NCI-H146 treated with DMSO at 0.1 percent for 48 hours (cell line): ENCODE measurements around the gene GSS.
A peak's percentile ranks its signal among the peaks of the same experiment; 100 is the strongest.

Experiments used
- DNase-seq: peaks from one replicate; lab custom pipeline; 2025; ENCODE audit not compliant: unreplicated experiment; lab: John Stamatoyannopoulos, UW

The GSS gene

DNA sequence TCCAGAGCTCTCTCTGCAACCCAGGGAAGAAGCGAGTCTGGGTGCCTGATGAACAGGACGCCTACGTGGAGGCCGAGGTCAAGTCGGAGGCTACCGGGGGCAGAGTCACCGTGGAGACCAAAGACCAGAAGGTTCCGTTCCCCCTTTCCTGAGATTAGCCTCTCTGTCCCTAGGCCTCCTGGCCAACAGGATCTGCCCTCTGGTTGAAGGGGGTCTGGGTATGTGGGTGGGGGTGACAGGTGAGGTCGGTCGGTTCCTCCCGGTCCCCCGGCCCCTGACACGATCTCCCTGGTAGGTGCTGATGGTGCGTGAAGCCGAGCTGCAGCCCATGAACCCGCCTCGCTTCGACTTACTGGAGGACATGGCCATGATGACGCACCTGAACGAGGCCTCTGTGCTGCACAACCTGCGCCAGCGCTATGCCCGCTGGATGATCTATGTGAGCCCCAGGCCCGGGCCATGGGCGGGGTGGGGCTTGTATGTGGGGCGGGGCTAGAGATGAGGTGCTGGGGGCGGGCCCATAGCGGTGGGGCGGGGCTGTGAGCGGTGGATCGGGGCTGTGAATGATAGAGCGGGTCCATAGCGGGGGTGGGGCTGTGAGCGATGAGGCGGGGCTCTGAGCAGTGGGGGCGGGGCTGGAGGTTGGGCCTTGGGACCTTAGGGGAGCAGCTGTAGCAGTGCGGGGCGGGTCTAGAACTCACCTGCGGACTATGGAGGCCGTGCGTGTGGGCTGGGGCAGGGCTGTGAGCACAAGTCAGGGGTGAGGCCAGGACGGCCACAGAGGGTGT, 24.0 kb upstream of the GSS start:
- DNase-seq = no peak

DNA sequence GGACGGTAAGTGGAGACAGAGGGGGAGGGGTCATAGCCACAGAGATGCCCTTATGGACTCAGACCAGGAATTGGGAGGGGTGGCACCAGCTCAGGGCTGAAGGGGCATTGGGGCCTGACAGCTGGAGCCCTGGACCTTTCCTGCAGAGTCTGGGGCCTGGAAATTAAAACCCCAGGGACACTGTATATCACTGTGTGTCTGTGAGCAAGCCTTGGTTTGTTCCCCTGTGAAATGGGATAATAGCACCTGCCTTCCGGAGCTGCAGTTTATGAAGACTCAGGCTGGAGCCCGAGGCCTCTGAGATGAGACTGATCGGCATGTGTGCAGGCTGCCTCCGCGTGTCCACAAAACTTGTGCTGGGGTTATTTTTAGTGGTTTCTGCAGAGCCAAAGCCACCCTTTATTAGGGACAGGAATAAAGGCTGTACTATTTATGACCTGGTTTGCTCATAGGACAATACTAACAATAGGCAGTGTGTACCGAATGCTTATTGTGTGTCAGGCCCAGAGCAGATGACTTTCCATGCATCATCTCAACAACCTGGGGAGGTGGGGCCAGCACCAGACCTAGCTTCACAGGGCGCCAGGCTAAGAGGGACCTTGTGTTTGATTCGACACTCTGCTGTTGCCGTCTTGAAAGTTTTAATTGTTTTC, 22.6 kb upstream of the GSS start:
- DNase-seq = no peak

DNA sequence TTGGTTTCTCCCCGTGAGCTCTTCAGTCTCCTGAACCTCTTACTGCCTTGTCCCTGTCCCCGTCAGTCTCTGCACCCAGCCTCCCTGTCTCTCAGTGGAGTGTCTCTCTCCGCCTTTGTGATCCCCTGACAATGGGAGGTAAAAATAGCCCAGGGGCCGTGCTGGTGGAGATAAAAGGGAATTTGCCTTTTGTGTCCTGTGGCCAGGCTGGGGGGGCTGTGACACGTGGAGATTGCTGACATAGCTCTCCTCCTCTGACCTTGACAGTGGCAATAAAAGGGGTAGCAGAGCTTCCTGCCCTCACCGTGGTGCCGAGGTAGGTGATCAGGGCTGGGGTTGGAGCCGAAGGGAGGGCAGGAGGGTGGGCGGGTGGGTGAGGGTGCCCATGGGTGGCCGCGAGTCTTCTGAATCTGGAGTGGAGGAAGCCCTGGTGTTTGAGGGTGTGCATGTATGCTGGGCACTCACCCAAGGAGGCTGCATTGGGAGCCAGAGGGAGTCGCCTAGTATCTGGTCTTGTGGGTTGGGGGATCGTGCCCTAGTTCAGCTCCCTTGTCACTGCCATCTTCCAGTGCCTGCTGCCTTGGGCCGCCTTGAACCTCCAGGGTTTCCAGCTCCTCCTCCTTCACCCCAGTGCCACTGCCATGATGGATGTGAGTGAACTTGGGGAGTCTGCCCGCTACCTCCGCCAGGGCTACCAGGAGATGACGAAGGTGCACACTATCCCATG, 21.9 kb upstream of the GSS start:
- peak; percentile 17 for DNase-seq

DNA sequence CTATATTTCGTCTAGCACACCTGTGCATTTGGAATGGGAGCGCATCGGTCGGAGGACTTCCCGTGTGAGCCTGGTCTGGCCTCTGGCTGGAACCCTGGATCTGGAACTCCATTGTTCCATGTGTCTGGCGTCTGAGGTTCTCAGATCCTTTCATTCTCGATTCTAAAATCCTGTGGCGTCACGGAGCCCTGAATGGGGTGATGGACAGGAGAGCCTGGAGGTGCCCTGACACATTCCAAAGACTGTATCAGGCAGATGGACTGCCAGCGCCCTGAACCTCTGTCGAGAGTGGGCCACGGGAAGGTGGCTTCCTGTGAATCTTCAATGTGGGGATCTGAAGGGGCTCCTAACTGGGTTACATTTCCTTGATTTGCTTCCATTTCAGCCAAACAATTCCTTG, 20.7 kb upstream of the GSS start:
- DNase-seq = no peak

DNA sequence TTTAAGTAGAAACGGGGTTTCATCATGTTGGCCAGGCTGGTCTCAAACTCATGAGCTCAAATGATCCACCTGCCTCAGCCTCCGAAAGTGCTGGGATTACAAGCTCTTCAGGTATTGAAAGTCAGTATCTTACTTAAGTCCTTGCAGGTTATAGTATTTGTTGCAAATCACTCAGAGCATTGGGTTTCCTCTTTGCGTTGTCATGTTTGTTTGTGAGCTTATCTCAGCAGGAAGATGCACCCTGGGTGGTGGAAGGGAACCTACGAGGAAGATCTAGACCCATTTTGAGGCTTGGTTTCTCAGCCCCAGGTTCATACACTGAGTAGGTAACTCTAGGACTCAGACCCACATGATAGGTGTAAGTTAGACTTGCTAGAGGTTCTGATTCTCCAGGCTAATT, 18.6 kb upstream of the GSS start:
- DNase-seq = no peak

DNA sequence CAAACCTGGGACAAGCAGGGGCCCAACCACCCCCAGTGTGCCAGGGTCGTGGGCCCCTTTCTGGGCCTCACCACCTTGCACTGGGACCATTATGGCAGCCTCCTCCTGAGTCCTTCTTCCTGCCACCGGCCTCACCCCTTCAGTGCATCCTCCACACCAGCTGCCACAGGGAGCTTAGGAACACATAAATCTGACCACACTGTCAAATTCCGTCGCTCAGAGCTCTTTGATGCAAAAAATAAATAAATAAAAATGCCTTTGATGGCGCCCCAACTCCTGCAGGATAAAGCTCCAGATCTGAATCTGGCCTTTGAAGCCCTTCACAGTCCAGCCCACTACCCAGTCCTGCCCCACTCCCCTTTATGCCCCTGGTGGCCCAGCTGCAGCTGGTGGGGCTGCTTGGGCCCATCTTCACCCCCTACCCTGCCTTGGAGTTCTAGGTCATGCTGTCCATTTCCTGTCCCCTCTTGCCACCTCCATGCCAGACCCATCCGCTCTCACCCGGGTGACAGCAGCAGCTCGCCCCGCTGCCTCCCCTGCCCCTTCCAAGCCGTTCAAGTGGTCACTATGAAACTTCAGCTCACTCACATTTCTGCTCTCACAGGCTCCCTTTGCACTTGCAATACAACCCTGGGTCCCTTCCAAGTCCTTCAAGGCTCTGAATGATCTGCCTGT, 16.1 kb upstream of the GSS start:
- DNase-seq = no peak

DNA sequence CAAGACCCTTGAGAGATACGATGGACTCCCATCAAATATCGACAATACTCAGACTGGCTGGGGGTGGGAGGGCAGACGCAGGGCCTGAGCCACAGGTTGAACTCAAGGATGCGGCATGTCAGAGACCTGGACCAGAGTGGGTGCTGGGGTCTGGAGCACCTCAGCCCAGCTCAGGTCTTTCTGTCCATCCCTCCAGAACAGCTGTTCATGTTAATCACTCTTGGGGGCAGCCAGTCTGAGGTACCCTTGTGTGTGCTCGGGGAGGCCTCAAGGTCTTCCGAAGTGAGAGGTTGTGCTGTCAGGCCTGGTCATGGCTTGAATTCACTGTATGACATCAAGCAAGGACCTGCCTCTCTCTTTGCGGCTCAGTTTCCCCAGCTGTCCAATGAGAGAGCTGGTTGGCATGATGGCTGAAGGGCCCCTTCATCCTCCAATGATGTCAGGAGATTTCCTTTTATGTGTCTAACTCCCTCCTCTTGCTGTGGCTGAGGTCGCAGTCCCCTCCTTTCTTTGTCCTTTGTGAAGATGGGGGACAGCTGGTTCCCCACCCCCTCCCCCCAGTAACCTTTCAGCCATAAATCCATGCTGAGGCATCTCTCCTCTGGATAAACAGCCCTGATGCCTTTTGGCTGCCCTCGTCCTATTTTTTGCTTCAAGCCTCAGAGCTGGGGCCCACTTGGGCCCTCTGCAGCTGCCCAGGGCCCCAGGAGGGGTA, 15.4 kb upstream of the GSS start:
- no peak for DNase-seq

DNA sequence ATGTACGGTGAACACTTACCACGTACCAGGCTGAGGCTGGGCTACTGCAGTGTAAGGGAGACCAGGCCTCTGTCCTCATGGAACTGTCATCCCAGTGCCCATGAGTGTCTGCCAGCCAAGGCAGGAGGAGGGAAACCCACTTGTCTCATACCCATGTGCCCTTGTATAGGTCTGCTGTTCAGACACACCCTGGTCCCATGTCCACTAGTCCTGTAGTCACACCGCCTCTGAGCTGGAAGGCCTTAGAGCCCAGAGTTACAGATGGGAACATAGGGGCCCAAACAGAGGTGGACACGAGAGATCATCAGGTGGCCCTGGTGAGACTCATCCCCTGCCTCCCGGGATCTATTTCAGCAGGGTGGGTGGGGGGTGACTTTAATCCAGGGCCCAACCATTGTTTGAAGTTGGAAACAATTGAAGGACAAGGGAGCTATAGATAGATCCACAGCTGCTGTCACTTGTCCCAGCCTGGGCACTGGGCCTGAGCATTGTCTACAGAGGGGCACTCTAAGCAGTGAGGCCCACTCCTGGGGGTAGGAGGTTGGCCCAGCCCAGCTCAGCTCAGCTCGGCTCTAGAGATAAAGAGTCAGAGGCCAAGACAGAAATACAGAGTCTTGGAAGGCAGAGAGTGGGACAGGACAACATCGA, 14.7 kb upstream of the GSS start:
- no peak for DNase-seq

DNA sequence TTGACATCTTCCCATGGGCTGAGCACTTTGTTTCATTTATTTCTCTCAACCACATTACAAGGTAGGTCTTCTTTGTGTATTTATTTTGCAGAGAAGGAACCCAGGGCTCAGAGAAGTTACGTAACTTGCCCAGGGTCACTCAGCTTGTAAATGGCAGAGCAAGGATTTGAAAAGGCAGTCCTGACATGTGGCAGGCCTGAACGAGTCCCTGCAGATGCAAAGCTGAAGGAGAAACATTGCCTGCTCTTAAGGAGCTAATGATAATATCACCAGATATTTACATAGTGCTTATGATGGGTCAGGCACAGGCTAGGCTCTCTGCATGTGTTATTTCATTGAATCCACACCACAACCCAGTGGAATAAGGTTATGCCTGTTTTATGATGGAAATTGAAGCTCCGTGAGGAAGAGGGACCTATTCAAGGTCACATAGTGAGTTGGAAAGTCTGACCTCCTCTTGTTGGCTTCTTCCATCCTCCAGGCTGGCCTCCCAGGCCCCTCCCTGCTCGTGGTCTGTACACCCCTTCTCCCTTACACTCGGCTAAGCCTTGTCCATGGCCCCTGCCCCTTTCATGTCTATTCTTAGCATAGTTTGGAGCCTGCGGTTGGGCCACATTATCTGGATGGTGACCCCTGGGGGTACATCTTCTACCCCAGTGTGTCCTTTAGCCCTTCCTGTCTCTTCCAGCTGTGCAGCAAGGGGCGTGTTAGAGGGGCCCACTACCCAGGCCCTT, 12.6 kb upstream of the GSS start:
- no peak for DNase-seq

DNA sequence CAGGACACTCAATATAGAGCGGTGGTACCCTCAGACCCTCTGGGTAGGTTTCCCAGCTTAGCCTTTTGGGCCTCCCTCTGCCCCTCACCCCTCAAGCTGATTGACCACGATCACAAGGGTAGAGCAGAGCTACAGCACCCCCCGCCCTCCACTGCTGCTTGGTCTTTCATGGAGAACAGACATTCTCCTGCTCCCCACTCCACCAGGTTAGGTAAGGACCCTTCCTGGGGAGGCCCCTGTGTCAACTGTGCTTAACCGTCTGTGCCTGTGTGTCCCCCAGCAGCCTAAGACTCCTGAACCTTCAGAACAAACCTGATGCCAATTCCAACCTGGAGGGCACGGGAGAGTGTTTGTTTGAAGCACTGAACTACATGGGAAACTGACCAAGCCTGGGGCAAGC, 11.8 kb upstream of the GSS start:
- no peak for DNase-seq

DNA sequence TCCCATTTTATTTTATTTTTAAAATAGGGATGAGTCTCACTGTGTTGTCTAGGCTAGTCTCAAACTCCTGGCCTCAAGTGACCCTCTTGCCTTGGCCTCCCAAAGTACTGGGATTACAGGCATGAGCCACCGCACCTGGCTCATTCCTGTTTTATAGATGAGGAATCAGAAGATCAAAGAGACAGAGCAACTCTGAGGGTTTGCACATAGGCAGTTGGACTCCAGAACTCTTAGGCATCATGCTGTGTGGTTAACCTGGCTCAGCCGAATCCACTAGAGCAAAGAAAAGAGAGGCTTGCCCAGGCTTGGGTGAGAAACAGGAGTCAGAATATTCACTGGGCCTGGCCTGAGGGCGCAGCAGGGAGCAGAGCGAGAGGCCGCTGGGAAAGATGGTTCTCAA, 9.4 kb upstream of the GSS start:
- no peak for DNase-seq

DNA sequence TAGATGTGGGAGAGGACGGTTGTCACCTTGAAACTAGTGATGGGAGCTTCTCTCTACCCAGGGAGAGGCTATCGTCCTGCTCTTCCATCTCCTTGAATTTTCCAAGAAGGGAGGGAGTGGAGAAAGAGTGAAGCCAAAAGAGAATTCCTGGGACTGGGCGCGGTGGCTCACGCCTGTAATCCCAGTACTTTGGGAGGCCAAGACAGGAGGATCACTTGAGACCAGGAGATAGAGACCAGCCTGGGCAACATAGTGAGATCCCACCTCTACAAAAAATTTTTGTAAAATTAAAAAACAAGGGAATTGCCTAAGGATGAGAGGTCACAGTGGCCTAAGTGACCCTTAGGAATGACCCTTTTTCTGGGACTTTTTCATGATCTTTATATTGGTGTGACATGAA, 8.9 kb upstream of the GSS start:
- DNase-seq = no peak

DNA sequence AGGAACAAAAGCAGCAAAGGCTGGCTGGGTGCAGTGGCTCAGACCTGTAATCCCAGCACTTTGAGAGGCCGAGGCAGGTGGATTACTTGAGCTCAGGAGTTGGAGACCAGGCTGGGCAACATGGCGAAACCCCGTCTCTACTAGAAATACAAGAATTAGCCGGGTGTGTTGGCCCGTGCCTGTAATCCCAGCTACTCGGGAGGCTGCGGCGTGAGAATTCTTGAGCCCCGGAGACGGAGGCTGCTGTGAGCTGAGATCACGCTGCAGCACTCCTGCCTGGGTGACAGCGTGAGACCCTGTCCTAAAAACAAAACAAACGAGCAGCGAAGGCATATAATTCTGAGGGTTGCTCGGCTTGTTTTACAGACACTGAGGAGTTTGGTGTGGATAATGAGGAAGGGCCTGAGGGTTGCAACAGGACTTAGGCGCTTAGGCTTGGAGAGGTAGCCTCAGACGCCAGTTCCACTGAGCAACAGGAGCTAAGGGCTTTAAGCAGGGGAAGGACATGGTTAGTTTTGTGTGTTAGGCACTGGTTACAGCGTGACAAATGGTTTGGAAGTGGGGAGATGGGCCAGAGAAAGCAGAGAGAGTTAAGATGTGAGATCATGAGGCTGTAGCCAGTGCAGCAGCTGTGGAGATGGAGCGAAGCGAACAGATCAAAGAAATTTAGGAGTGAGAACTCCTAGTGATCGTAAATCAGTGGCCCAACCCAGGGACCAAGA, 1.3 kb upstream of the GSS start:
- no peak for DNase-seq

DNA sequence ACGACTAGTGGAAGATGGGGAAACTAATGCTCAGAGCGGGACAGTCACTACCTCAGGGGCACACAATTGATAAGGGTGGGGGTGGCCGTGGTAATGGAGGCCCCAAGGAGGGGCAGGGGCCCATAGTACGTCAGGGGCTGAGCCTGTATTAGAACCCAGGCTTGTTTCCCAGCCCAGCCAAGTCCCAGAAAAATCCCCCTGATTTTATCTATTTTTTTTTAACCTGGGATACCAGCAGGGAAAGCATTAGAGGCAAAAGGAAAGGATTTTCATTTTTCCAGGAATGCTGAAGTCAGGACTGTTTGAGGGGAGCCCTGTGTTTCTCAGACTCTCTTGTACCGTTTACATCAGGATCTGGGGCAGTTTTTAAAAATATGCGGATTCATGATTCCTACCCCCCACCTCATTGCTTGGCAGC, 444 bp upstream of the GSS start:
- DNase-seq = no peak

DNA sequence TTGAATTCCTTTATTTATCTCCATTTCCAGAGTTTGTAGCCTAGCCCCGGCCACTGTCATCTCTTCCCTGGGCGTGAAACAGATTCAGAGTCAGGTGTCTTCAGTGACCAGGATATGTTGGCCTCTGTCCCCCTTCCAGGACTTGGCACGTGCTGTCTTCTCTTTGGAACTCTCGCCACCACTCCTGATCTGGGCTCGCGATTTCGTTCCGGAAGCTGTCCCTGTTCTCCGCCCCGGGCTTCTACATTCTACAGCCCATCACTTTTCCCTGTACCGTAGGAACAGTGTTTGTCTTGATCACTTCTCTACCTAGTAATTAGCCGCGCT, 739 bp downstream of the GSS start:
- DNase-seq = peak; percentile 69

DNA sequence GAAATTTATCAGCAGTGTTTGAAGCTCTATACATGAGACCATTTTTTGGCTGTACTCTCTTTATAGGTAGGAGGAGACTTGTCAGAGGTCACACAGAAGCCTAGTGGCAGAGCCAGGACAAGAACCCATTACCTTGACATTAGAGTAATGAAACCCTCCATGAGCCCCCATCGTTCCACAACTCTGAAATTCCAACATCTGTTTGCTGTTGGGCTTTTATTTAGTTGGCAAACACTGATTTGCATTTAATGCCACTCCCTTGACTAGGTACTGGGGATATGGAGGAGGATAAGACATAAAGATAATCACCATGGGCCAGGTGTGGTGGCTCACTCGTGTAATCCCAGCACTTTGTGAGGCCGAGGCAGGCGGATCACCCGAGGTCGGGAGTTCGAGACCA, 1.6 kb downstream of the GSS start:
- no peak for DNase-seq

DNA sequence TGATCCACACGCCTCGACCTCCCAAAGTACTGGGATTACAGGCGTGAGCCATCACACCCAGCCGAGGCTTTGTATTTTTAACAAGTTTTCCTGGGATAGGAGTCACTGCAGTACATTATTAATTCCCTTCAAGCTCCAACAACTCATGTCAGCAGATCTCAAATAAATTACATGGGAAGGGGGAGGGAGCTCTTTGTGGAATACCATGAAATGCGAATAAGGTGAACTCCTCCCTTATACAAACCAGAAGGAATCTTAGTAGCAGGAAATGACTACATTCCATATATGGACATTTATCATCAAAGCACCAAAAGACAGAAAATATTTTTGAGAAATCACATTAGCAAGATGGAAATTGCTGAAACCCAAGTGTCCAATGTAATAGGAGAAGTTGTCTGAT, 2.9 kb downstream of the GSS start:
- DNase-seq = no peak

DNA sequence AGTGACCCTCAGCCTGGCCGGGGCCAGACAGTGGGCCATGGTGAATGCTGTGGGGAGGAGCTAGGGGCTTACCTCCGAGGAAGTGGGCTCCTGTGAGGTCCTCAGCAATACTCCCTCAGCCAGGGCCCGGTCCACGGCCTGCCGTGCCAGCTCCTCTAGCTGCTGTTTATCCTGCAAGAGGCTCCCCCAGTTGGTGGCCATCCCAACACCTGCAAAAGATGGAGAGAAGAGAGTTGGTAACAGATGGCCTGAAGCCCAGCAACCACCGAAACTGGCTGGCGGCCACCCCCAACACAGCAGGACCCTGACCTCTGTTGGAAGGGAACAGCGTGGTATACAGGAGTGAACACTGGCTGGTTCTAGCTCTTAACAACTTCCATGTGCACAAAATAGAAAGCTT, 4.0 kb downstream of the GSS start:
- DNase-seq = no peak

DNA sequence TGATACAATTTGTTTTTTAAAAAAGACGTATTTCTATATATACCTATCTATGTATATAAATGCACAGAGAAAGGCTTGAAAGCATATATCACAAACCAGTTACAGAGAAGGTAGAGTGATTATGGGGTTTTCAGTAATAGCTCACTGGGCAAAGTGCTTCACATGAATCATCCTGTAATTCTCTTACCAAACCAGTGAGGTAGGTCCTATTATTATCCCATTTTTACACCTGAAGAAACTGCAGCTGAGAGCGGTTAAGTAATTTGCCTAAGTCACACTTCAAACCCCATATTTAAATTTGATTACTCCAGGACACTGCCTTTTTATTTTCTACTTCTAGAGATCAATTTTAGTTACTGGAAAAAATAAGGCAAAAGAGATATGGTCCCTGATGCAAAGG, 4.4 kb downstream of the GSS start:
- DNase-seq = no peak
